MM.1S (cell line): Measurements from ENCODE around the gene PMPCA.

Experiments used
- DNase-seq: peaks from one replicate; pipeline ENCODE4 v3.0.0-alpha.2; 2015
- H2AFZ ChIP-seq: fragments of 300-600 bp; sonication (generic); 2 replicates; pipeline ENCODE4 v1.6.0; 2016; ENCODE audit warnings: antibody characterized with exemption, low read length
- H3F3A ChIP-seq: fragments of 300-600 bp; sonication (generic); 2 replicates; pipeline ENCODE4 v1.6.1; 2016; ENCODE audit warnings: mild to moderate bottlenecking, antibody characterized with exemption, low read length, moderate library complexity, mixed read lengths; ENCODE audit not compliant: insufficient read depth
- H3K27ac ChIP-seq: fragments of 300-600 bp; sonication (generic); 2 replicates; pipeline ENCODE4 v1.5.1; 2016; ENCODE audit warnings: mild to moderate bottlenecking, low read length
- H3K27me3 ChIP-seq: fragments of 300-600 bp; sonication (generic); replicated peaks from 2 replicates; pipeline ENCODE4 v1.6.0; 2016; ENCODE audit warnings: low read length; ENCODE audit not compliant: insufficient read depth
- H3K36me3 ChIP-seq: fragments of 300-600 bp; sonication (generic); replicated peaks from 2 replicates; pipeline ENCODE4 v1.6.1; 2016; ENCODE audit warnings: mild to moderate bottlenecking, low read length, mixed read lengths; ENCODE audit not compliant: insufficient read depth
- H3K4me1 ChIP-seq: fragments of 300-600 bp; sonication (generic); 2 replicates; pipeline ENCODE4 v1.6.1; 2016; ENCODE audit warnings: low read length, mixed read lengths
- H3K4me2 ChIP-seq: fragments of 300-600 bp; sonication (generic); 2 replicates; pipeline ENCODE4 v1.6.0; 2016; ENCODE audit warnings: low read depth, low read length
- H3K4me3 ChIP-seq: fragments of 300-600 bp; sonication (generic); 2 replicates; pipeline ENCODE4 v1.5.1; 2016; ENCODE audit warnings: low read length, mixed read lengths
- H3K79me2 ChIP-seq: fragments of 300-600 bp; sonication (generic); 2 replicates; pipeline ENCODE4 v1.6.1; 2016; ENCODE audit warnings: mixed run types, low read length, mixed read lengths
- H3K9ac ChIP-seq: fragments of 300-600 bp; sonication (generic); 2 replicates; pipeline ENCODE4 v1.6.1; 2016; ENCODE audit warnings: low read length, mixed read lengths
- H3K9me2 ChIP-seq: fragments of 300-600 bp; sonication (generic); replicated peaks from 2 replicates; pipeline ENCODE4 v1.6.1; 2016; ENCODE audit warnings: mild to moderate bottlenecking, low read length, mixed read lengths; ENCODE audit not compliant: insufficient read depth
- H3K9me3 ChIP-seq: fragments of 300-600 bp; sonication (generic); replicated peaks from 2 replicates; pipeline ENCODE4 v1.6.1; 2016; ENCODE audit warnings: mild to moderate bottlenecking, low read length, mixed read lengths; ENCODE audit not compliant: insufficient read depth
- H4K20me1 ChIP-seq: fragments of 300-600 bp; sonication (generic); 2 replicates; pipeline ENCODE4 v1.6.1; 2016; ENCODE audit warnings: mild to moderate bottlenecking, low read length, moderate library complexity, mixed read lengths; ENCODE audit not compliant: insufficient read depth
- EZH2 ChIP-seq: fragments of 300-600 bp; sonication (generic); optimal IDR thresholded peaks from 2 replicates; pipeline ENCODE3; 2017; ENCODE audit warnings: low read depth, mild to moderate bottlenecking, antibody characterized with exemption, low read length, mixed read lengths
- EZH2phosphoT487 ChIP-seq: fragments of 300-600 bp; sonication (generic); IDR thresholded peaks from 2 replicates; pipeline ENCODE4 v1.6.1; 2018; ENCODE audit warnings: antibody characterized with exemption, low read length
- TF ChIP-seq, protein P1 (sequence below): fragments of 300-600 bp; sonication (generic); IDR thresholded peaks from 2 replicates; pipeline ENCODE4 v1.5.1; 2016; ENCODE audit warnings: antibody characterized with exemption, low read length, mixed read lengths

Gene PMPCA

DNA sequence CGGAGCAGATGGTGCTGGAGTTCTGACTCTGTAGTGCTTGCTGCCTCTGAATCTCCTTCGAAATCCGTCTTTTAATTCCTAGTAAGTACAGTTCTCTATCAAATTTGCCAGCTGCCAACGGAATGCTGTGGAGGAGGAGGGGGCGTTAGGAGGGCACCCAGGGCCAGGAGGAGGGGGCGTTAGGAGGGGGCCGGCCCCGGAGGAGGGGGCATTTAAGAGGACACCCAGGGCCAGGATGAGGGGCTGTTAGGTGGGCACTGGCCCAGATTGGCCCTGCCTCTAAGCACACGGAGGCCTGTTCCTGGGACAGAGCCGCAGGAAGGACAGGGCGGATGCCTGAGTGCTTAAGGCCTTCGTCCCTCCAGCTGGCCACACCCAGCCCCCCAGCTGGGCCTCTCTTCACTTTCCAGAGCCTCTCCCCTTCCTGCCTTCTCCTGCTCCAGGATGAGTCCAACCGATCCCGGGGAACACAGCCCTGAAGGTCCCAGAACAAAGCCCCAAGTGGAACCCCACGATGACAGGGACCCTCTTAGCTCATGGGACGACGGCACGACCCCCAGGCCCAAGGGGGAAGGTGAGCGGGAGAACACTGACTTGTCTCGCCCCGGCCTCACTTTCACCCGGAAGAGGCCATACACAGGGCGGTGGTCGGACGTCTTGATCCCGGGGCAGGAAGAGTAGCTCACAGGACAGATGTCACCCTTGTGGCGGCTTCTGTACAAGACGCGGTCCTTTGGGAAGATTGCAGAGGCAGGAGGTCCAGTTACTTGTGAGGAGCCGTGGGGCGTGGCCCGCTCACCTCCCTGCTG, 19.4 kb downstream of the PMPCA start:
- Histone ChIP-seq H3F3A (no peaks in the 10 kb centered on the region), H3K4me1 (no peaks in the 10 kb centered on the region), H3K27ac (no peak overlapping the region), H3K4me3 (no peak overlapping the region), H3K79me2 (peaks cover 2% of the 10 kb centered on the region), H3K36me3 (no peaks in the 10 kb centered on the region; the same call in 1 of the 2 replicates), H3K9ac (no peak overlapping the region), H3K9me2 (no peaks in the 10 kb centered on the region), H4K20me1 (no peaks in the 10 kb centered on the region), H3K9me3 (no peaks in the 10 kb centered on the region), H3K4me2 (no peak overlapping the region), H2AFZ (no peak overlapping the region), H3K27me3 (no peaks in the 10 kb centered on the region)
- no peak for TF ChIP-seq EZH2phosphoT487
- TF ChIP-seq EZH2 = no peak
- TF ChIP-seq, protein P1, sequence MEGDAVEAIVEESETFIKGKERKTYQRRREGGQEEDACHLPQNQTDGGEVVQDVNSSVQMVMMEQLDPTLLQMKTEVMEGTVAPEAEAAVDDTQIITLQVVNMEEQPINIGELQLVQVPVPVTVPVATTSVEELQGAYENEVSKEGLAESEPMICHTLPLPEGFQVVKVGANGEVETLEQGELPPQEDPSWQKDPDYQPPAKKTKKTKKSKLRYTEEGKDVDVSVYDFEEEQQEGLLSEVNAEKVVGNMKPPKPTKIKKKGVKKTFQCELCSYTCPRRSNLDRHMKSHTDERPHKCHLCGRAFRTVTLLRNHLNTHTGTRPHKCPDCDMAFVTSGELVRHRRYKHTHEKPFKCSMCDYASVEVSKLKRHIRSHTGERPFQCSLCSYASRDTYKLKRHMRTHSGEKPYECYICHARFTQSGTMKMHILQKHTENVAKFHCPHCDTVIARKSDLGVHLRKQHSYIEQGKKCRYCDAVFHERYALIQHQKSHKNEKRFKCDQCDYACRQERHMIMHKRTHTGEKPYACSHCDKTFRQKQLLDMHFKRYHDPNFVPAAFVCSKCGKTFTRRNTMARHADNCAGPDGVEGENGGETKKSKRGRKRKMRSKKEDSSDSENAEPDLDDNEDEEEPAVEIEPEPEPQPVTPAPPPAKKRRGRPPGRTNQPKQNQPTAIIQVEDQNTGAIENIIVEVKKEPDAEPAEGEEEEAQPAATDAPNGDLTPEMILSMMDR = no peak
- no peak for DNase-seq

DNA sequence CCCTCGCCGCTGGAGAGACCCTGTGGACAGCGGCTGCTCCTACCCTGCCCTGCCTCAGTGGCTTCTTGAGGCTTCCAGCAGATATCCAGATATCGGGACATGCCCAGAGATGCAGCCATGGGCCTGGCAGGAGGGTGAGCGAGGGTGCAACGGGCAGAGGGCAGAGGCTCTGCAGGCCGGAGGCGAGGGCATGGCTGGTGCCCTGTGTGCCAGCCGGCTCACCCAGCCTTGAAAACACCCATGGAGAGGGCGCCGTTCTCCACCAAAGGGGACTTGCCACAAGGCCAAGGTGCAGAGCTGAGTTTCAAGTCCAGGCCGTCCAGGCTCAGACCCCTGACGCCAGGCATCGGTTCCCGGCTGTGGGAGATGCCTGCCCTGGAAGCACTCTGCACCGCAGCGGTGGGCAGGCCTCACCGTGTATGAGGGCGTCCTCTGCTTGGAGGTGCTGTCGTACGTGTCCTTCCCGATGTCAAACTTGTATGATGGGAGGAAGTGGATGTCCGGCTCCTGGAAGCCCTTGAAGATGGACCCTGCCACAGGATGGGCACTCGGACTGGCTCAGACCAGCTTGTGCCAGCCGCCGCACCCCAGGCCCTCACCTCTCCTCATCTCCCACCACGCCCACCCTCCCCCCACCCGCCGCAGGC, 20.3 kb downstream of the PMPCA start:
- Histone ChIP-seq H3K4me3 (no peak overlapping the region), H3K9ac (no peak overlapping the region), H3K9me2 (no peaks in the 10 kb centered on the region), H3K27ac (no peak overlapping the region), H3K4me2 (no peak overlapping the region), H2AFZ (no peak overlapping the region), H3K9me3 (no peaks in the 10 kb centered on the region), H3K27me3 (no peaks in the 10 kb centered on the region), H3K36me3 (no peaks in the 10 kb centered on the region; the same call in 1 of the 2 replicates), H3K4me1 (no peaks in the 10 kb centered on the region), H3K79me2 (peaks cover 10% of the 10 kb centered on the region), H4K20me1 (no peaks in the 10 kb centered on the region), H3F3A (no peaks in the 10 kb centered on the region)
- no peak for TF ChIP-seq EZH2phosphoT487
- TF ChIP-seq, protein P1 = no peak
- TF ChIP-seq EZH2 = no peak
- no peak for DNase-seq

GRCh38 chr9:136431782-136432350, 21.4 kb downstream of the PMPCA start:
- no peaks in the 10 kb centered on the region for H3K27me3 ChIP-seq
- H3K9me2 ChIP-seq = no peaks in the 10 kb centered on the region
- H2AFZ ChIP-seq = no peak overlapping the region
- DNase-seq = no peak
- H3K36me3 ChIP-seq = no peaks in the 10 kb centered on the region; the same call in 1 of the 2 replicates
- no peaks in the 10 kb centered on the region for H4K20me1 ChIP-seq
- TF ChIP-seq EZH2phosphoT487 = no peak
- TF ChIP-seq, protein P1 = no peak
- no peak for TF ChIP-seq EZH2
- H3K9me3 ChIP-seq = no peaks in the 10 kb centered on the region
- no peak overlapping the region for H3K27ac ChIP-seq
- no peak overlapping the region for H3K4me2 ChIP-seq
- no peak overlapping the region for H3K4me3 ChIP-seq
- no peaks in the 10 kb centered on the region for H3F3A ChIP-seq
- H3K4me1 ChIP-seq = no peaks in the 10 kb centered on the region
- H3K9ac ChIP-seq = no peak overlapping the region
- peaks cover 22% of the 10 kb centered on the region for H3K79me2 ChIP-seq
